Measurements from ENCODE around the gene SETD7.

Gene SETD7

GRCh38 chr4:139508581-139509237, 47.3 kb downstream of the SETD7 start:
- Histone ChIP-seq H2AFZ (ENCODE audit: low read depth, low read length) (no peak overlapping the region), H3K9me3 (ENCODE audit: low read length) (peaks cover 3% of the 10 kb centered on the region), H3K27me3 (ENCODE audit: insufficient read depth, low read length) (no peaks in the 10 kb centered on the region), H3K4me3 (ENCODE audit: low read length) (no peak overlapping the region), H3K4me1 (ENCODE audit: insufficient read depth, low read length) (peaks cover 9% of the 10 kb centered on the region), H3K36me3 (ENCODE audit: insufficient read depth, low read length) (peaks cover 33% of the 10 kb centered on the region)

- H3K27me3 ChIP-seq (ENCODE audit: insufficient read depth, low read length), result no peaks in the 10 kb centered on the region
- no peak overlapping the region for H3K4me3 ChIP-seq (ENCODE audit: low read length)
- peaks cover 8% of the 10 kb centered on the region for H3K4me1 ChIP-seq (ENCODE audit: insufficient read depth, low read length)
- peaks cover 27% of the 10 kb centered on the region for H3K36me3 ChIP-seq (ENCODE audit: insufficient read depth, low read length)
- H3K9me3 ChIP-seq (ENCODE audit: low read length), result peaks cover 3% of the 10 kb centered on the region
- no peak overlapping the region for H2AFZ ChIP-seq (ENCODE audit: low read depth, low read length)
These were observed 49.2 kb downstream of the SETD7 start for GRCh38 chr4:139506774-139507173.

- peaks cover 10% of the 10 kb centered on the region for H3K36me3 ChIP-seq (ENCODE audit: insufficient read depth, low read length)
- H3K4me3 ChIP-seq (ENCODE audit: low read length), result no peak overlapping the region
- no peaks in the 10 kb centered on the region for H3K9me3 ChIP-seq (ENCODE audit: low read length)
- H2AFZ ChIP-seq (ENCODE audit: low read depth, low read length), result no peak overlapping the region
- H3K27me3 ChIP-seq (ENCODE audit: insufficient read depth, low read length), result no peaks in the 10 kb centered on the region
- H3K4me1 ChIP-seq (ENCODE audit: insufficient read depth, low read length), result no peaks in the 10 kb centered on the region
These were observed 52.3 kb downstream of the SETD7 start for GRCh38 chr4:139503622-139504166.

GRCh38 chr4:139501927-139502899, 53.8 kb downstream of the SETD7 start:
- H2AFZ ChIP-seq (ENCODE audit: low read depth, low read length), result no peak overlapping the region
- no peaks in the 10 kb centered on the region for H3K9me3 ChIP-seq (ENCODE audit: low read length)
- H3K36me3 ChIP-seq (ENCODE audit: insufficient read depth, low read length), result peaks cover 5% of the 10 kb centered on the region
- H3K4me1 ChIP-seq (ENCODE audit: insufficient read depth, low read length), result no peaks in the 10 kb centered on the region
- H3K4me3 ChIP-seq (ENCODE audit: low read length), result no peak overlapping the region
- no peaks in the 10 kb centered on the region for H3K27me3 ChIP-seq (ENCODE audit: insufficient read depth, low read length)

GRCh38 chr4:139501527-139501926, 54.5 kb downstream of the SETD7 start:
- Histone ChIP-seq H3K36me3 (ENCODE audit: insufficient read depth, low read length) (no peaks in the 10 kb centered on the region), H3K4me3 (ENCODE audit: low read length) (no peak overlapping the region), H3K9me3 (ENCODE audit: low read length) (no peaks in the 10 kb centered on the region), H3K4me1 (ENCODE audit: insufficient read depth, low read length) (no peaks in the 10 kb centered on the region), H2AFZ (ENCODE audit: low read depth, low read length) (no peak overlapping the region), H3K27me3 (ENCODE audit: insufficient read depth, low read length) (no peaks in the 10 kb centered on the region)

GRCh38 chr4:139501117-139501516, 54.9 kb downstream of the SETD7 start:
- H3K9me3 ChIP-seq (ENCODE audit: low read length), result no peaks in the 10 kb centered on the region
- H3K36me3 ChIP-seq (ENCODE audit: insufficient read depth, low read length), result no peaks in the 10 kb centered on the region
- no peaks in the 10 kb centered on the region for H3K4me1 ChIP-seq (ENCODE audit: insufficient read depth, low read length)
- H2AFZ ChIP-seq (ENCODE audit: low read depth, low read length), result no peak overlapping the region
- no peaks in the 10 kb centered on the region for H3K27me3 ChIP-seq (ENCODE audit: insufficient read depth, low read length)
- no peak overlapping the region for H3K4me3 ChIP-seq (ENCODE audit: low read length)

- no peak overlapping the region for H3K4me3 ChIP-seq (ENCODE audit: low read length)
These were observed 56.8 kb downstream of the SETD7 start for GRCh38 chr4:139499186-139499585.

GRCh38 chr4:139493176-139493575, 62.8 kb downstream of the SETD7 start:
- H3K27me3 ChIP-seq (ENCODE audit: insufficient read depth, low read length), result no peaks in the 10 kb centered on the region
- no peak overlapping the region for H2AFZ ChIP-seq (ENCODE audit: low read depth, low read length)
- H3K36me3 ChIP-seq (ENCODE audit: insufficient read depth, low read length), result no peaks in the 10 kb centered on the region
- H3K4me3 ChIP-seq (ENCODE audit: low read length), result no peak overlapping the region
- H3K4me1 ChIP-seq (ENCODE audit: insufficient read depth, low read length), result no peaks in the 10 kb centered on the region
- no peaks in the 10 kb centered on the region for H3K9me3 ChIP-seq (ENCODE audit: low read length)

More at GRCh38 chr4:139499186-139499585, 56.8 kb downstream of the SETD7 start:
- Histone ChIP-seq H3K27me3 (ENCODE audit: insufficient read depth, low read length) (no peaks in the 10 kb centered on the region), H2AFZ (ENCODE audit: low read depth, low read length) (no peak overlapping the region), H3K36me3 (ENCODE audit: insufficient read depth, low read length) (no peaks in the 10 kb centered on the region), H3K9me3 (ENCODE audit: low read length) (no peaks in the 10 kb centered on the region), H3K4me1 (ENCODE audit: insufficient read depth, low read length) (no peaks in the 10 kb centered on the region)

- no peak overlapping the region for H2AFZ ChIP-seq (ENCODE audit: low read depth, low read length)
- H3K4me1 ChIP-seq (ENCODE audit: insufficient read depth, low read length), result no peaks in the 10 kb centered on the region
- H3K36me3 ChIP-seq (ENCODE audit: insufficient read depth, low read length), result no peaks in the 10 kb centered on the region
- no peak overlapping the region for H3K4me3 ChIP-seq (ENCODE audit: low read length)
- H3K27me3 ChIP-seq (ENCODE audit: insufficient read depth, low read length), result no peaks in the 10 kb centered on the region
- H3K9me3 ChIP-seq (ENCODE audit: low read length), result no peaks in the 10 kb centered on the region
These were observed 63.6 kb downstream of the SETD7 start for GRCh38 chr4:139492429-139492828.

- Histone ChIP-seq H2AFZ (ENCODE audit: low read depth, low read length) (no peak overlapping the region), H3K4me1 (ENCODE audit: insufficient read depth, low read length) (no peaks in the 10 kb centered on the region), H3K9me3 (ENCODE audit: low read length) (peaks cover 2% of the 10 kb centered on the region), H3K36me3 (ENCODE audit: insufficient read depth, low read length) (no peaks in the 10 kb centered on the region), H3K4me3 (ENCODE audit: low read length) (no peak overlapping the region), H3K27me3 (ENCODE audit: insufficient read depth, low read length) (no peaks in the 10 kb centered on the region)
These were observed 66.4 kb downstream of the SETD7 start for GRCh38 chr4:139489638-139490037.

- Histone ChIP-seq H3K9me3 (ENCODE audit: low read length) (peaks cover 2% of the 10 kb centered on the region), H3K27me3 (ENCODE audit: insufficient read depth, low read length) (no peaks in the 10 kb centered on the region), H3K4me3 (ENCODE audit: low read length) (no peak overlapping the region), H3K36me3 (ENCODE audit: insufficient read depth, low read length) (no peaks in the 10 kb centered on the region), H2AFZ (ENCODE audit: low read depth, low read length) (no peak overlapping the region), H3K4me1 (ENCODE audit: insufficient read depth, low read length) (no peaks in the 10 kb centered on the region)
These were observed 67.6 kb downstream of the SETD7 start for GRCh38 chr4:139488442-139488841.

- H3K36me3 ChIP-seq (ENCODE audit: insufficient read depth, low read length), result no peaks in the 10 kb centered on the region
- no peaks in the 10 kb centered on the region for H3K27me3 ChIP-seq (ENCODE audit: insufficient read depth, low read length)
- no peaks in the 10 kb centered on the region for H3K4me1 ChIP-seq (ENCODE audit: insufficient read depth, low read length)
- no peak overlapping the region for H3K4me3 ChIP-seq (ENCODE audit: low read length)
- no peak overlapping the region for H2AFZ ChIP-seq (ENCODE audit: low read depth, low read length)
- H3K9me3 ChIP-seq (ENCODE audit: low read length), result peaks cover 2% of the 10 kb centered on the region
These were observed 71.2 kb downstream of the SETD7 start for GRCh38 chr4:139484783-139485311.

GRCh38 chr4:139483000-139483399, 73.0 kb downstream of the SETD7 start:
- Histone ChIP-seq H3K4me3 (ENCODE audit: low read length) (no peak overlapping the region), H2AFZ (ENCODE audit: low read depth, low read length) (no peak overlapping the region), H3K27me3 (ENCODE audit: insufficient read depth, low read length) (no peaks in the 10 kb centered on the region), H3K36me3 (ENCODE audit: insufficient read depth, low read length) (no peaks in the 10 kb centered on the region), H3K4me1 (ENCODE audit: insufficient read depth, low read length) (no peaks in the 10 kb centered on the region), H3K9me3 (ENCODE audit: low read length) (peaks cover 2% of the 10 kb centered on the region)

Data from neuron (in vitro differentiated cells).